Cardiac fibroblast (primary cell): ENCODE measurements around the gene ABLIM1.

Experiments
- DNase-seq, 2 donors: peaks; one replicate each; pipeline versions ENCODE4 v3.0.0 to v3.0.0-alpha.2; 2010; ENCODE audit warnings: low read depth in 2 of 2
- H3K4me3 ChIP-seq, 2 donors: replicated peaks in 1 of 2; 1 replicate in 1 of 2; 2 replicates in 1 of 2; pipeline ENCODE4 v1.5.1; 2011; ENCODE audit warnings: low read depth in 2 of 2, low read length in 2 of 2, mild to moderate bottlenecking in 2 of 2, moderate library complexity in 1 of 2
- CTCF ChIP-seq: IDR thresholded peaks from one replicate; pipeline ENCODE4 v1.5.1; 2011; ENCODE audit warnings: low read depth, mild to moderate bottlenecking, low read length, inconsistent platforms

Gene ABLIM1

GRCh38 chr10:114395366-114396022 is 262.6 kb downstream of the ABLIM1 start:
- H3K4me3 ChIP-seq, result no peak overlapping the region
- no peak for TF ChIP-seq CTCF
- no peak for DNase-seq

DNA sequence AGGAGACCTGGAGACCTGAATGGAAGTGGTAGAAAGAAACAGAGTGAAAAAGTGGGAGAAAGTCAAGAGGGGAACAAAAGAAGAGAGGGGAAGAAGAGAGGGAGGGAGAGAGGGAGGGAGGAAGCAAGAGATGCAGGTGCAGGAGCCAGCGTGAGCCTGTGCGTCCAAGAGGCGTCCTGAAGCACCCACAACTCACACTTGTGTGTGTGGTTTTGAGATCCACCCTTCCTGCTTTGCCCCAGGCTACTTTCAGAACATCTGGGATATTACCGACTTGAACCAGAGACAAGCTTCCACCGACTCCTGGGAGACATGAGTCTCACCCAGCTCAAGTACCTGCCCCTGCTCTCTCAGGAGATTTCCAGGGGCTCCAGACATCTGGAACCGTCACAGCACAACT is 263.5 kb downstream of the ABLIM1 start:
- no peak overlapping the region for H3K4me3 ChIP-seq
- no peak for DNase-seq
- no peak for TF ChIP-seq CTCF

- DNase-seq, result no peak
- TF ChIP-seq CTCF, result no peak
These were observed 264.2 kb downstream of the ABLIM1 start for GRCh38 chr10:114393886-114394285.

GRCh38 chr10:114393482-114393881 is 264.6 kb downstream of the ABLIM1 start:
- H3K4me3 ChIP-seq, result no peak overlapping the region
- DNase-seq, result peak; percentile 28 to 42
- no peak for TF ChIP-seq CTCF

More at GRCh38 chr10:114393886-114394285, 264.2 kb downstream of the ABLIM1 start:
- H3K4me3 ChIP-seq, result no peak overlapping the region

DNA sequence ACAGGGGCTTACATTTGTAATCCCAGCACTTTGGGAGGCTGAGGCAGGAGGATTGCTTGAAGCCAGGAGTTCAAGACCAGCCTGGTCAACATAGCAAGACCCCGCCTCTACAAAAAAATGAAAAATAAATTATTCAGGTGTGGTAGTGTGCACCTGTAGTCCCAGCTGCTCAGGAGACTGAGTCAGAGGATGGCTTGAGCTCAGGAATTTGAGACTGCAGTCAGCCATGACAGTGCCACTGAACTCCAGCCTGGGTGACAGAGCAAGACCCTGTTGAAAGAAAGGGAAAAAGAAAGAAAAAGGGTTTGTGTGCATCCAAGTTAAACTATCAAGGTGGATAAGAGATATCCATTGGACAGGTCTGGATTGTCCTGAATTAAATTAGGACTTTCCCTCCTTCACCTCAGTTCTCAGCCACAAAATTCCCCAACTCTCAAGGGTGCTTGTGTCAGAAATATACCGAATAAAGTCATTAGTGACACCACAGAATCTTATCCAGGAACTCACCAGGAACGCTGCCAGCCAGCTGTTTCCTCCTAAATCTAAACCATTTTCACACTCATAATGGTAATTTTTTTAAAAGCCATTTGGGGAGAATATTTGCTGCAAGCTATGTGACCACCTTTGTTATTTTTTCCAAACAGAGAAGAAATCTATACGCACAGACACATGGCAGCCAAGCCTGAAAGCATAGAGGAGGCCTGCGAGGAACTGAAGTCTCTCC is 265.8 kb downstream of the ABLIM1 start:
- no peak for TF ChIP-seq CTCF
- no peak for DNase-seq
- H3K4me3 ChIP-seq, result no peak overlapping the region

DNA sequence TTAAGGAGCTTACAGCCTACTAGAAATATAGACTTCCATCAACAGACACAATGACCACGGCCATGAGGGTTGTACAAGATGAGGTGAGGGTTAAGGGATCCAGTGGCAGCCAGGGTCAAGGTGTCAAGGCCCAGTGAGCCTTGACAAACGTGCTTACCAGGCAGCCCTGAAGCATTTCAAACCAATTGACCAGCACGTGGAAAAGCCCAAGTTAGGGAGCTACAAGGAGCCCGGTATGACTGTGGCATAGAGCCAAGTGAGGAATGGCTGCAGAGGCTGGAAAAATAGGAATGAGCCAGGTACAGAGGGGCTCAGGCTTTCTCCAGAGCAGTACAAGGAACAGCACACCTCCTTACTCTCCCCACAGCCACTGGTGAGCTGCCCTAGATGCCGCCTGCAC is 266.5 kb downstream of the ABLIM1 start:
- H3K4me3 ChIP-seq, result no peak overlapping the region
- no peak for DNase-seq
- TF ChIP-seq CTCF, result no peak
